WTC11 (cell line): ENCODE data around the gene TSNAXIP1. TPM values are rescaled to one million over a fixed set of nuclear protein-coding genes. Genes with fewer than 3 reads are reported as not detected.

Source experiments
- ATAC-seq: fragments of 200-7000 bp; cut with Tn5 transposase; 2 replicates; pipeline ENCODE4 v1.10.0; 2021; ENCODE audit warnings: mild to moderate bottlenecking, moderate library complexity
- CTCF ChIA-PET: fragments of 300-600 bp; sonication (Branson Sonifier 250); formaldehyde crosslinking; loops from one replicate; lab custom pipeline; 2021; ENCODE audit warnings: antibody characterized with exemption; lab: Charles Lee
- POLR2A ChIA-PET: fragments of 350-600 bp; sonication (Branson Sonifier 250); formaldehyde crosslinking; loops from one replicate; lab custom pipeline; 2021; ENCODE audit warnings: antibody characterized with exemption; lab: Charles Lee
- DNase-seq: peaks from one replicate; pipeline ENCODE4 v3.0.0; 2021; ENCODE audit warnings: low spot score
- H3K27ac Mint-ChIP-seq: 2 replicates; pipeline ENCODE4 v1.8.0; 2021; ENCODE audit warnings: mixed read lengths
- H3K27me3 Mint-ChIP-seq: 2 replicates; pipeline ENCODE4 v1.8.0; 2021; ENCODE audit warnings: low read depth, mild to moderate bottlenecking, moderate library complexity, mixed read lengths
- H3K36me3 Mint-ChIP-seq: 2 replicates; pipeline ENCODE4 v1.8.0; 2021; ENCODE audit warnings: mixed read lengths
- H3K4me1 Mint-ChIP-seq: 2 replicates; pipeline ENCODE4 v1.8.0; 2022; ENCODE audit warnings: mixed read lengths
- H3K4me3 Mint-ChIP-seq: 2 replicates; pipeline ENCODE4 v1.8.0; 2021; ENCODE audit warnings: mild to moderate bottlenecking, moderate library complexity, mixed read lengths
- H3K9me3 Mint-ChIP-seq: 2 replicates; pipeline ENCODE4 v1.8.0; 2021; ENCODE audit warnings: mixed read lengths
- ARID4B ChIP-seq: sonication (generic); formaldehyde crosslinking; IDR thresholded peaks from 2 replicates; pipeline ENCODE4 v1.8.0; 2023; ENCODE audit warnings: missing genetic modification reagents, mild to moderate bottlenecking, borderline replicate concordance
- ATF6 ChIP-seq: sonication (generic); formaldehyde crosslinking; IDR thresholded peaks from 2 replicates; pipeline ENCODE4 v1.8.1; 2023; ENCODE audit warnings: mild to moderate bottlenecking, missing genetic modification reagents
- CREB1 ChIP-seq: sonication (generic); formaldehyde crosslinking; IDR thresholded peaks from 2 replicates; pipeline ENCODE4 v1.8.0; 2023; ENCODE audit warnings: mild to moderate bottlenecking, missing genetic modification reagents
- CTCF ChIP-seq: fragments of 200-600 bp; IDR thresholded peaks from 2 replicates; pipeline ENCODE4 v1.8.0; 2022; ENCODE audit warnings: antibody characterized with exemption
- E2F1 ChIP-seq: sonication (generic); formaldehyde crosslinking; IDR thresholded peaks from 2 replicates; pipeline ENCODE4 v1.8.0; 2022; ENCODE audit warnings: mild to moderate bottlenecking, missing genetic modification reagents
- GTF2I ChIP-seq: fragments of 250-450 bp; sonication (Bioruptor Pico); conservative IDR thresholded peaks from 2 replicates; pipeline ENCODE4 v1.4.0; 2021; ENCODE audit warnings: mild to moderate bottlenecking
- HMGXB4 ChIP-seq: sonication (generic); formaldehyde crosslinking; IDR thresholded peaks from 2 replicates; pipeline ENCODE4 v1.8.1; 2023; ENCODE audit warnings: mild to moderate bottlenecking, moderate library complexity, missing genetic modification reagents
- JUN ChIP-seq: sonication (generic); formaldehyde crosslinking; IDR thresholded peaks from 2 replicates; pipeline ENCODE4 v1.8.0; 2023; ENCODE audit warnings: mild to moderate bottlenecking, missing genetic modification reagents
- MLX ChIP-seq: sonication (generic); formaldehyde crosslinking; IDR thresholded peaks from 2 replicates; pipeline ENCODE4 v1.8.1; 2023; ENCODE audit warnings: mild to moderate bottlenecking, missing genetic modification reagents, moderate library complexity
- NFATC4 ChIP-seq: fragments of 250-450 bp; sonication (Bioruptor Pico); IDR thresholded peaks from 2 replicates; pipeline ENCODE4 v1.9.0; 2021; ENCODE audit warnings: mild to moderate bottlenecking
- NFYB ChIP-seq: sonication (generic); formaldehyde crosslinking; conservative IDR thresholded peaks from 2 replicates; pipeline ENCODE4 v1.8.0; 2022; ENCODE audit warnings: low read depth, missing genetic modification reagents
- ZNF121 ChIP-seq: sonication (generic); formaldehyde crosslinking; IDR thresholded peaks from 2 replicates; pipeline ENCODE4 v1.8.0; 2023; ENCODE audit warnings: missing genetic modification reagents
- ZNF423 ChIP-seq: fragments of 250-450 bp; sonication (Bioruptor Pico); IDR thresholded peaks from 2 replicates; pipeline ENCODE4 v2.1.2; 2022; ENCODE audit warnings: mild to moderate bottlenecking, moderate library complexity
- ZNF532 ChIP-seq: fragments of 250-450 bp; sonication (Bioruptor Pico); IDR thresholded peaks from 2 replicates; pipeline ENCODE4 v1.9.0; 2021; ENCODE audit warnings: mild to moderate bottlenecking, borderline replicate concordance
- total RNA-seq: library from RNA; stranded (reverse); gene quantifications from 3 replicates; pipeline ENCODE4 v1.2.3, GENCODE V29; 2021

Gene TSNAXIP1
- total RNA-seq, 1 experiment from 2014 or later = 0.48 TPM

GRCh38 chr16:67874372-67874771, 67.7 kb downstream of the TSNAXIP1 start:
- H3K27me3 Mint-ChIP-seq = no peaks in the 10 kb centered on the region
- ChIA-PET POLR2A (interaction anchor here (0.5 kb wide), 1 partner anchor 191 kb away, joined by 4 read pairs; no protein-coding TSS in a partner anchor), CTCF (interaction anchor here (1.4 to 3.2 kb wide), 3 partner anchors 10 to 68 kb away, joined by 5 to 29 read pairs (median 20); partner anchors contain the start of gene NRN1L)
- no peaks in the 10 kb centered on the region for H3K9me3 Mint-ChIP-seq
- H3K36me3 Mint-ChIP-seq = peaks cover 42% of the 10 kb centered on the region
- H3K27ac Mint-ChIP-seq = no peak overlapping the region
- no peak for ATAC-seq
- no peak for TF ChIP-seq NFATC4 (CRISPR knock-in tag)
- TF ChIP-seq MLX = no peak
- no peak for TF ChIP-seq ZNF532 (CRISPR knock-in tag)
- TF ChIP-seq CTCF = no peak
- TF ChIP-seq NFYB (CRISPR knock-in tag) = no peak
- TF ChIP-seq GTF2I (CRISPR knock-in tag) = no peak
- TF ChIP-seq JUN (CRISPR knock-in tag) = no peak
- no peak for TF ChIP-seq HMGXB4 (CRISPR knock-in tag)
- TF ChIP-seq ZNF121 (CRISPR knock-in tag) = no peak
- no peak for TF ChIP-seq ZNF423 (CRISPR knock-in tag)
- no peak for TF ChIP-seq E2F1 (CRISPR knock-in tag)
- TF ChIP-seq ATF6 (CRISPR knock-in tag) = no peak
- no peak for TF ChIP-seq ARID4B
- no peak for TF ChIP-seq CREB1
- peaks cover 15% of the 10 kb centered on the region for H3K4me1 Mint-ChIP-seq
- H3K4me3 Mint-ChIP-seq = peak overlapping the region; percentile 92
- DNase-seq = no peak
